HFFc6 (cell line): ENCODE results near the gene SGMS1. TPM values are rescaled to one million over a fixed set of nuclear protein-coding genes. Genes with fewer than 3 reads are reported as not detected.

Experiments used
- DNase-seq: peaks from one replicate; pipeline ENCODE4 v3.0.0-alpha.2; 2018
- H3K27ac Mint-ChIP-seq: 2 replicates; pipeline ENCODE4 v1.8.0; 2020; ENCODE audit warnings: mild to moderate bottlenecking, mixed read lengths
- H3K27me3 Mint-ChIP-seq: 2 replicates; pipeline ENCODE4 v1.8.0; 2021; ENCODE audit warnings: mild to moderate bottlenecking, moderate library complexity, mixed read lengths; ENCODE audit not compliant: insufficient read depth
- H3K36me3 Mint-ChIP-seq: 2 replicates; pipeline ENCODE4 v1.8.0; 2021; ENCODE audit warnings: low read depth, mixed read lengths
- H3K4me1 Mint-ChIP-seq: 2 replicates; pipeline ENCODE4 v1.8.0; 2020; ENCODE audit warnings: low read depth, mixed read lengths
- H3K4me3 Mint-ChIP-seq: 2 replicates; pipeline ENCODE4 v1.8.0; 2020; ENCODE audit warnings: mild to moderate bottlenecking, moderate library complexity, mixed read lengths
- H3K9me3 Mint-ChIP-seq: 2 replicates; pipeline ENCODE4 v1.8.0; 2020; ENCODE audit warnings: mild to moderate bottlenecking, mixed read lengths
- CTCF ChIP-seq: fragments of 200-600 bp; sonication (generic); IDR thresholded peaks from 2 replicates; pipeline ENCODE4 v1.5.0; 2021; ENCODE audit warnings: antibody characterized with exemption, mild to moderate bottlenecking
- total RNA-seq, 6 experiments: library from RNA; stranded (reverse); fragmentation: NEBNext Ultra II Directional; extraction: Animal tissue kit (Norgen Biotek cat#: 25700); gene quantifications; 2 replicates in 1 of 6; 3 replicates in 5 of 6; pipeline ENCODE4 v1.2.3, GENCODE V29; 2021

Gene SGMS1
- total RNA-seq, 6 experiments from 2014 or later: 19.6 to 27.5 (median 24.6) TPM

GRCh38 chr10:50658165-50658564 is 34.4 kb upstream of the SGMS1 start:
- 0 out of 2 replicates have a peak, but pooled peaks cover under 1% of the 10 kb centered on the region for H3K4me1 Mint-ChIP-seq
- H3K27me3 Mint-ChIP-seq: peaks cover 28% of the 10 kb centered on the region
- H3K4me3 Mint-ChIP-seq: no peak overlapping the region
- no peaks in the 10 kb centered on the region for H3K36me3 Mint-ChIP-seq
- H3K27ac Mint-ChIP-seq: no peak overlapping the region
- H3K9me3 Mint-ChIP-seq: no peaks in the 10 kb centered on the region
- TF ChIP-seq CTCF: no peak
- DNase-seq: no peak

GRCh38 chr10:50653758-50654157 is 30.0 kb upstream of the SGMS1 start:
- Mint-ChIP-seq H3K27me3 (peaks cover 13% of the 10 kb centered on the region), H3K4me1 (peaks cover 18% of the 10 kb centered on the region), H3K36me3 (no peaks in the 10 kb centered on the region), H3K27ac (no peak overlapping the region), H3K4me3 (no peak overlapping the region), H3K9me3 (no peaks in the 10 kb centered on the region)
- no peak for TF ChIP-seq CTCF
- no peak for DNase-seq

GRCh38 chr10:50653142-50653541 is 29.4 kb upstream of the SGMS1 start:
- Mint-ChIP-seq H3K27ac (no peak overlapping the region), H3K4me1 (peaks cover 18% of the 10 kb centered on the region), H3K36me3 (no peaks in the 10 kb centered on the region), H3K9me3 (no peaks in the 10 kb centered on the region), H3K4me3 (0 out of 2 replicates have a peak overlapping the region, but pooled peaks have one; percentile 28), H3K27me3 (peaks cover 9% of the 10 kb centered on the region)
- TF ChIP-seq CTCF: peak; percentile 77
- peak; percentile 45 for DNase-seq

- Mint-ChIP-seq H3K4me1 (peaks cover 18% of the 10 kb centered on the region), H3K36me3 (no peaks in the 10 kb centered on the region), H3K27me3 (peaks cover 9% of the 10 kb centered on the region), H3K9me3 (no peaks in the 10 kb centered on the region), H3K27ac (no peak overlapping the region), H3K4me3 (no peak overlapping the region)
- no peak for DNase-seq
- no peak for TF ChIP-seq CTCF
These were observed 28.1 kb upstream of the SGMS1 start for GRCh38 chr10:50651808-50652207.

GRCh38 chr10:50650481-50650880 is 26.7 kb upstream of the SGMS1 start:
- no peak for DNase-seq
- no peaks in the 10 kb centered on the region for H3K9me3 Mint-ChIP-seq
- H3K4me1 Mint-ChIP-seq: peaks cover 18% of the 10 kb centered on the region
- peaks cover 7% of the 10 kb centered on the region for H3K27me3 Mint-ChIP-seq
- H3K4me3 Mint-ChIP-seq: no peak overlapping the region
- H3K36me3 Mint-ChIP-seq: no peaks in the 10 kb centered on the region
- no peak overlapping the region for H3K27ac Mint-ChIP-seq
- TF ChIP-seq CTCF: no peak

GRCh38 chr10:50648935-50649227 is 25.1 kb upstream of the SGMS1 start:
- no peak overlapping the region for H3K4me3 Mint-ChIP-seq
- H3K27ac Mint-ChIP-seq: no peak overlapping the region
- H3K9me3 Mint-ChIP-seq: no peaks in the 10 kb centered on the region
- no peak for DNase-seq
- H3K4me1 Mint-ChIP-seq: peaks cover 18% of the 10 kb centered on the region
- H3K27me3 Mint-ChIP-seq: peaks cover 5% of the 10 kb centered on the region
- no peak for TF ChIP-seq CTCF
- no peaks in the 10 kb centered on the region for H3K36me3 Mint-ChIP-seq
